ENCODE measurements around the gene CAMK2G.

The CAMK2G gene

GRCh38 chr10:73866621-73867020 is 7.7 kb downstream of the CAMK2G start:
- no peak overlapping the region for H4K8ac ChIP-seq (ENCODE audit: low read depth, low read length)
- H3K4me2 ChIP-seq (ENCODE audit: low read length), result no peak overlapping the region
- WGBS (ENCODE audit: extremely low coverage, insufficient coverage, insufficient read length), result no CpG with 5 or more reads among the region's 7 CpGs
- H3K9ac ChIP-seq (ENCODE audit: low read length), result no peak overlapping the region
- H3K4me3 ChIP-seq (ENCODE audit: low read depth, low read length), result no peak overlapping the region
- H2BK120ac ChIP-seq (ENCODE audit: insufficient read depth, low read length, poor library complexity), result no peak overlapping the region
- H4K91ac ChIP-seq (ENCODE audit: low read depth, low read length), result no peak overlapping the region
- no peak overlapping the region for H3K27ac ChIP-seq (ENCODE audit: low read depth, low read length)
- no peaks in the 10 kb centered on the region for H3K79me2 ChIP-seq (ENCODE audit: control insufficient read depth, insufficient read depth, low read length, poor library complexity)
- H3K4me1 ChIP-seq (ENCODE audit: control insufficient read depth in 1 of 2, insufficient read depth in 2 of 2, low read length in 2 of 2), result peaks cover 6 to 9% of the 10 kb centered on the region in 2 experiments
- H2AK5ac ChIP-seq (ENCODE audit: low read length), result no peak overlapping the region
- no peaks in the 10 kb centered on the region for H3K27me3 ChIP-seq (ENCODE audit: insufficient read depth, low read length)
- no peak overlapping the region for H2AFZ ChIP-seq (ENCODE audit: insufficient read depth, low read length, poor library complexity)
- H3K4ac ChIP-seq (ENCODE audit: low read depth, low read length), result no peak overlapping the region
- no peak overlapping the region for H3K23ac ChIP-seq (ENCODE audit: low read length)
- H2BK12ac ChIP-seq (ENCODE audit: low read length), result no peak overlapping the region
- no peaks in the 10 kb centered on the region for H3K9me3 ChIP-seq (ENCODE audit: insufficient read depth, low read depth, low read length)
- no peaks in the 10 kb centered on the region for H3K79me1 ChIP-seq (ENCODE audit: low read length)
- no peak overlapping the region for H3K18ac ChIP-seq (ENCODE audit: low read length)
- H3K14ac ChIP-seq (ENCODE audit: low read length), result no peak overlapping the region
- DNase-seq, result no peak
- H2BK5ac ChIP-seq (ENCODE audit: low read depth, low read length, poor library complexity), result no peak overlapping the region
- H4K12ac ChIP-seq (ENCODE audit: low read depth, low read length), result no peak overlapping the region
- H3K36me3 ChIP-seq (ENCODE audit: control insufficient read depth in 1 of 2, insufficient read depth in 2 of 2, low read length in 2 of 2), result peaks cover 27 to 41% of the 10 kb centered on the region in 2 experiments

GRCh38 chr10:73865459-73866442 is 8.6 kb downstream of the CAMK2G start:
- H2AK5ac ChIP-seq (ENCODE audit: low read length), result no peak overlapping the region
- no CpG with 5 or more reads among the region's 11 CpGs for WGBS (ENCODE audit: extremely low coverage, insufficient coverage, insufficient read length)
- no peak overlapping the region for H4K91ac ChIP-seq (ENCODE audit: low read depth, low read length)
- no peak overlapping the region for H2BK12ac ChIP-seq (ENCODE audit: low read length)
- no peak overlapping the region for H3K14ac ChIP-seq (ENCODE audit: low read length)
- H4K8ac ChIP-seq (ENCODE audit: low read depth, low read length), result no peak overlapping the region
- no peak overlapping the region for H2BK120ac ChIP-seq (ENCODE audit: insufficient read depth, low read length, poor library complexity)
- no peak overlapping the region for H2BK5ac ChIP-seq (ENCODE audit: low read depth, low read length, poor library complexity)
- H3K4me2 ChIP-seq (ENCODE audit: low read length), result no peak overlapping the region
- no peak overlapping the region for H2AFZ ChIP-seq (ENCODE audit: insufficient read depth, low read length, poor library complexity)
- no peak overlapping the region for H3K4me3 ChIP-seq (ENCODE audit: low read depth, low read length)
- H3K9me3 ChIP-seq (ENCODE audit: insufficient read depth, low read depth, low read length), result no peaks in the 10 kb centered on the region
- H4K12ac ChIP-seq (ENCODE audit: low read depth, low read length), result no peak overlapping the region
- no peak overlapping the region for H3K27ac ChIP-seq (ENCODE audit: low read depth, low read length)
- no peaks in the 10 kb centered on the region for H3K79me2 ChIP-seq (ENCODE audit: control insufficient read depth, insufficient read depth, low read length, poor library complexity)
- no peaks in the 10 kb centered on the region for H3K27me3 ChIP-seq (ENCODE audit: insufficient read depth, low read length)
- H3K36me3 ChIP-seq (ENCODE audit: control insufficient read depth in 1 of 2, insufficient read depth in 2 of 2, low read length in 2 of 2), result peaks cover 29 to 43% of the 10 kb centered on the region in 2 experiments
- DNase-seq, result no peak
- H3K9ac ChIP-seq (ENCODE audit: low read length), result no peak overlapping the region
- no peak overlapping the region for H3K4ac ChIP-seq (ENCODE audit: low read depth, low read length)
- no peak overlapping the region for H3K18ac ChIP-seq (ENCODE audit: low read length)
- no peak overlapping the region for H3K23ac ChIP-seq (ENCODE audit: low read length)
- H3K4me1 ChIP-seq (ENCODE audit: control insufficient read depth in 1 of 2, insufficient read depth in 2 of 2, low read length in 2 of 2), result peaks cover 0 to 3% of the 10 kb centered on the region in 2 experiments
- no peaks in the 10 kb centered on the region for H3K79me1 ChIP-seq (ENCODE audit: low read length)

GRCh38 chr10:73865107-73865458 is 9.3 kb downstream of the CAMK2G start:
- Histone ChIP-seq H3K23ac (ENCODE audit: low read length) (no peak overlapping the region), H3K27me3 (ENCODE audit: insufficient read depth, low read length) (no peaks in the 10 kb centered on the region), H3K18ac (ENCODE audit: low read length) (peak overlapping the region; percentile 5), H2BK12ac (ENCODE audit: low read length) (no peak overlapping the region), H3K79me1 (ENCODE audit: low read length) (no peaks in the 10 kb centered on the region), H3K9me3 (ENCODE audit: insufficient read depth, low read depth, low read length) (no peaks in the 10 kb centered on the region), H4K12ac (ENCODE audit: low read depth, low read length) (peak overlapping the region; percentile 32), H4K91ac (ENCODE audit: low read depth, low read length) (no peak overlapping the region), H3K4me2 (ENCODE audit: low read length) (no peak overlapping the region), H3K14ac (ENCODE audit: low read length) (no peak overlapping the region), H2AK5ac (ENCODE audit: low read length) (no peak overlapping the region), H3K4me1 (ENCODE audit: control insufficient read depth in 1 of 2, insufficient read depth in 2 of 2, low read length in 2 of 2) (peaks cover 0 to 3% of the 10 kb centered on the region in 2 experiments), H2BK5ac (ENCODE audit: low read depth, low read length, poor library complexity) (no peak overlapping the region), H2BK120ac (ENCODE audit: insufficient read depth, low read length, poor library complexity) (no peak overlapping the region), H3K9ac (ENCODE audit: low read length) (no peak overlapping the region), H3K4me3 (ENCODE audit: low read depth, low read length) (no peak overlapping the region), H4K8ac (ENCODE audit: low read depth, low read length) (no peak overlapping the region), H3K36me3 (ENCODE audit: control insufficient read depth in 1 of 2, insufficient read depth in 2 of 2, low read length in 2 of 2) (peaks cover 29 to 46% of the 10 kb centered on the region in 2 experiments), H2AFZ (ENCODE audit: insufficient read depth, low read length, poor library complexity) (no peak overlapping the region), H3K79me2 (ENCODE audit: control insufficient read depth, insufficient read depth, low read length, poor library complexity) (no peaks in the 10 kb centered on the region), H3K27ac (ENCODE audit: low read depth, low read length) (no peak overlapping the region), H3K4ac (ENCODE audit: low read depth, low read length) (no peak overlapping the region)
- no CpG with 5 or more reads among the region's 8 CpGs for WGBS (ENCODE audit: extremely low coverage, insufficient coverage, insufficient read length)
- no peak for DNase-seq

DNA sequence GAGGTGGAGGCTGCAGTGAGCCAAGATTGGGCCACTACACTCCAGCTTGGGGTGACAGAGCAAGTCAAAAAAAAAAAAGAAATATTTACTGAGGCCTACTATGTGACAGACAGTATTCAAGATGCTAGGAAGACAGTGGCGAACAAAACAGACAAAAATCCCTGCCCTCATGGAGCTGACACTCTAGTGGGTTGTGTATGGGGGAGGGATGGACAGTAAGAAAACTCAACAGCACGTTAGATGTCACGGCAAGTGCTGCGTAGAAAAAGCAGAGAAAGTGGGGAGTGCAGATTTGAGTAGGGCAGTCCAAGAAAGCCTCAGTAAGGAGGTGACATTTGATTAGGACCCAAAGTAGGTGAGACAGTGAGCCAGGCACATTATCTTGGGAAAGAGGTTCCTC is 10.1 kb downstream of the CAMK2G start:
- no peak overlapping the region for H2BK120ac ChIP-seq (ENCODE audit: insufficient read depth, low read length, poor library complexity)
- no CpG with 5 or more reads among the region's 4 CpGs for WGBS (ENCODE audit: extremely low coverage, insufficient coverage, insufficient read length)

More for the DNA sequence above, 10.1 kb downstream of the CAMK2G start:
- Histone ChIP-seq H3K4me3 (ENCODE audit: low read depth, low read length) (no peak overlapping the region), H3K14ac (ENCODE audit: low read length) (no peak overlapping the region), H2BK12ac (ENCODE audit: low read length) (no peak overlapping the region), H3K79me1 (ENCODE audit: low read length) (no peaks in the 10 kb centered on the region), H2AFZ (ENCODE audit: insufficient read depth, low read length, poor library complexity) (no peak overlapping the region), H3K79me2 (ENCODE audit: control insufficient read depth, insufficient read depth, low read length, poor library complexity) (no peaks in the 10 kb centered on the region), H4K91ac (ENCODE audit: low read depth, low read length) (no peak overlapping the region), H4K12ac (ENCODE audit: low read depth, low read length) (no peak overlapping the region), H2AK5ac (ENCODE audit: low read length) (no peak overlapping the region), H2BK5ac (ENCODE audit: low read depth, low read length, poor library complexity) (no peak overlapping the region), H3K9ac (ENCODE audit: low read length) (no peak overlapping the region), H3K23ac (ENCODE audit: low read length) (no peak overlapping the region), H3K27ac (ENCODE audit: low read depth, low read length) (no peak overlapping the region), H3K36me3 (ENCODE audit: control insufficient read depth in 1 of 2, insufficient read depth in 2 of 2, low read length in 2 of 2) (peaks cover 36 to 51% of the 10 kb centered on the region in 2 experiments), H3K4ac (ENCODE audit: low read depth, low read length) (no peak overlapping the region), H3K27me3 (ENCODE audit: insufficient read depth, low read length) (no peaks in the 10 kb centered on the region), H3K18ac (ENCODE audit: low read length) (no peak overlapping the region), H3K4me1 (ENCODE audit: control insufficient read depth in 1 of 2, insufficient read depth in 2 of 2, low read length in 2 of 2) (peaks cover 0 to 3% of the 10 kb centered on the region in 2 experiments), H4K8ac (ENCODE audit: low read depth, low read length) (no peak overlapping the region), H3K4me2 (ENCODE audit: low read length) (no peak overlapping the region), H3K9me3 (ENCODE audit: insufficient read depth, low read depth, low read length) (no peaks in the 10 kb centered on the region)
- DNase-seq, result no peak
